ENCODE measurements around the gene ANKRD16. TPM values are rescaled to one million over a fixed set of nuclear protein-coding genes. Genes with fewer than 3 reads are reported as not detected.

ANKRD16 gene
- total RNA-seq, 2 donors from 2014 or later = 9.9 to 13.0 TPM

DNA sequence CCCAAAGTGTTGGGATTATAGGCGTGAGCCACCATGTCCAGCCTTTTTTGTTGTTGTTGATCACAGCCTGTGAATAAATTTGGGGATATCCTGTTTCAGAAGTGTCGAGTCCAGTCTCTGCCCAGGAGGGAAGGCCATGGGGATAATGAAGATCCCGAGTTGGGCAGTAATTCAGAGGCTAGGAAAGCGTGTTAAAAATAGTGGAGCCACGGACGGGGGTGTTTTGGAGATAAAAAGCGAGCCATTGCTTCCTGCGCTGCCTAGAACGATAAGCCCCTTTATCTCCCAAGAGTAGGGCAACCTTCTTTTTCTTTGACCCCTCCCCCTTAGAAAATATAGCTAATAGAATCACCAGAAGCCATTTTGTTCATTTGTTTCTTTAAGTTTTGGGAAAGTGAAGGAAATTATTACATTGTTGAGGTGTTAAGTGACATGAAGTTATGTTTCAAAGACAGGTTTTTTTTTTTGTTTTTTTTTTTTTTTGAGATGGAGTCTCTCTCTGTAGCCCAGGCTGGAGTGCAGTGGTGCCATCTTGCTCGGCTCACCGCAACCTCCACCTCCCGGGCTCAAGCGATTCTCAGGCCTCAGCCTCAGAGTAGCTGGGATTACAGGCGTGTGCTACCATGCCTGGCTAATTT lies 44.3 kb upstream of the ANKRD16 start:
- Histone ChIP-seq H3K36me3 (replicated peaks in 1 of 2; ENCODE audit: insufficient read depth in 1 of 2, low read depth in 2 of 2) (peaks cover 0 to 17% of the 10 kb centered on the region in 2 donors), H3K9me3 (no peaks in the 10 kb centered on the region), H3K27ac (no peak overlapping the region), H3K4me1 (no peaks in the 10 kb centered on the region), H3K27me3 (no peaks in the 10 kb centered on the region), H3K4me3 (no peak overlapping the region)
- no peak for TF ChIP-seq POLR2A (IDR thresholded peaks at IDR 0.05)
- TF ChIP-seq, protein P1, sequence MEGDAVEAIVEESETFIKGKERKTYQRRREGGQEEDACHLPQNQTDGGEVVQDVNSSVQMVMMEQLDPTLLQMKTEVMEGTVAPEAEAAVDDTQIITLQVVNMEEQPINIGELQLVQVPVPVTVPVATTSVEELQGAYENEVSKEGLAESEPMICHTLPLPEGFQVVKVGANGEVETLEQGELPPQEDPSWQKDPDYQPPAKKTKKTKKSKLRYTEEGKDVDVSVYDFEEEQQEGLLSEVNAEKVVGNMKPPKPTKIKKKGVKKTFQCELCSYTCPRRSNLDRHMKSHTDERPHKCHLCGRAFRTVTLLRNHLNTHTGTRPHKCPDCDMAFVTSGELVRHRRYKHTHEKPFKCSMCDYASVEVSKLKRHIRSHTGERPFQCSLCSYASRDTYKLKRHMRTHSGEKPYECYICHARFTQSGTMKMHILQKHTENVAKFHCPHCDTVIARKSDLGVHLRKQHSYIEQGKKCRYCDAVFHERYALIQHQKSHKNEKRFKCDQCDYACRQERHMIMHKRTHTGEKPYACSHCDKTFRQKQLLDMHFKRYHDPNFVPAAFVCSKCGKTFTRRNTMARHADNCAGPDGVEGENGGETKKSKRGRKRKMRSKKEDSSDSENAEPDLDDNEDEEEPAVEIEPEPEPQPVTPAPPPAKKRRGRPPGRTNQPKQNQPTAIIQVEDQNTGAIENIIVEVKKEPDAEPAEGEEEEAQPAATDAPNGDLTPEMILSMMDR (IDR thresholded peaks at IDR 0.05) = no peak
- intact Hi-C loops (cut with DNase I) = no loop called here
- 96 to 97% methylated on average over 14 of the region's 14 CpGs for WGBS, 2 donors
- ATAC-seq = no peak
- DNase-seq = no peak

DNA sequence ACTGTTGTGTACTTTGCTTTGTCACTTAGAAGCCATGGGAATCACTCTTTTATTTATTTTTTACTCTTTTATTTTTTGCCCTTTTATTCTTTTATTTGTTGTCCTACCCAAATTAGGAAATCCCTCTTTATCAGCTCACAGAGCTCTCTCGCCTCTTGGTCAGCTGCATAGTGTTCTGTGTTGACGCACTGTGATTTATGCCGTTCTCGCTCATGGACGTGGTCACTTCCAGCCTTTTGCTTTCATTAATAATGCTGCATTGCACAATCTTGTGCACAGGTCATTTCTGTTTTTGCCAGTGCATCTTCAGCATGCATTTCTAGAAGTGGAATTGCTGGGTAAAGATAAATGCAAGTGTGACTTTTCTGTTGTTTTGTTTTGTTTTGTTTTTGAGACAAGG lies 42.7 kb upstream of the ANKRD16 start:
- Histone ChIP-seq H3K36me3 (replicated peaks in 1 of 2; ENCODE audit: insufficient read depth in 1 of 2, low read depth in 2 of 2) (peaks cover 0 to 22% of the 10 kb centered on the region in 2 donors), H3K27me3 (no peaks in the 10 kb centered on the region), H3K4me3 (no peak overlapping the region), H3K27ac (no peak overlapping the region), H3K4me1 (no peaks in the 10 kb centered on the region), H3K9me3 (no peaks in the 10 kb centered on the region)
- TF ChIP-seq, protein P1 (IDR thresholded peaks at IDR 0.05) = no peak
- no peak for TF ChIP-seq POLR2A (IDR thresholded peaks at IDR 0.05)
- intact Hi-C loops (cut with DNase I) = no loop called here
- 84 to 85% methylated on average over 5 of the region's 5 CpGs for WGBS, 2 donors
- ATAC-seq (no peak), DNase-seq (peak in 1 of 4 donors; percentile 39)

DNA sequence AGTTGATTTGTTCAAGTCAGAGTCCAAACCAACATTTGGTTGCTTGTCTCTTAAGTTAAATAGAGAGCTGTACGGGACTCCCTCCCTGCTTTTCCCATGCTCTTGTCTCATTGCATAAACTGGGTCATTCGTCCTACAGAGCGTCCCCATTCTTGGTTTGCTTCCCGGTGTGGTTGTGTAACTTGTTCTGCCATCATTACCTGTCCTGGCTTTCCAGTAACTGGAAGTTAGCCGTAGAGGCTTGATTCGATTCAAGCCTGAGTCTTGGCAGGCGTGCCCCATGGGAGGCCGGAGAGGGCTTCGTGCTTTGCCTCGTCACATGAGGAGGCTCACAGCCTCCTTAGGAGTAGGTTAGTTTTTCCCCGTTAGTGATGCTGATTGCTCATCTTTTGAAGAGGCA lies 40.6 kb upstream of the ANKRD16 start:
- Histone ChIP-seq H3K9me3 (no peaks in the 10 kb centered on the region), H3K4me1 (no peaks in the 10 kb centered on the region), H3K36me3 (replicated peaks in 1 of 2; ENCODE audit: insufficient read depth in 1 of 2, low read depth in 2 of 2) (peaks cover 0 to 24% of the 10 kb centered on the region in 2 donors), H3K4me3 (no peak overlapping the region), H3K27me3 (no peaks in the 10 kb centered on the region), H3K27ac (no peak overlapping the region)
- intact Hi-C loops (cut with DNase I) = no loop called here
- no peak for DNase-seq
- ATAC-seq = no peak
- WGBS, 2 donors = 79 to 90% methylated on average over 11 of the region's 11 CpGs
- TF ChIP-seq, protein P1 (IDR thresholded peaks at IDR 0.05) = no peak
- no peak for TF ChIP-seq POLR2A (IDR thresholded peaks at IDR 0.05)

DNA sequence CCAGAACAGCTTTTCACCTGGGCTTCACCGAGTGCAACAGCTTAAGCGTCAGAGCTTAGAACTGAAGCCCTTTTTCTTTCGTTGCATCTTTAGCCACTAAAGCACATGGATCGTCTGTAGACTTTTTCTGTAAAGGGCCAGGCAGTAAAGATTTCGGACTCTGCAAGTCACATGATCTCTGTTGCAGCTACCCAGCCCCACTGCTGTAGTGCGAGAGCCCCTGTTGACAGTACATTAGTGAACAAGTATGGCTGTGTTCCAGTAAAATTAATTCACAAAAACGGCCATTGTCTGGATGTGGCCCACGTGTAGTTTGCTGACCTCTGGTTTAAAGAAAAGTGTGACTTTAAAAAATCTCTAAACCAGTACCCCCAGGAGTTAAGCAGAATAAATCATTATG lies 39.7 kb upstream of the ANKRD16 start:
- Histone ChIP-seq H3K4me1 (no peaks in the 10 kb centered on the region), H3K36me3 (replicated peaks in 1 of 2; ENCODE audit: insufficient read depth in 1 of 2, low read depth in 2 of 2) (peaks cover 0 to 30% of the 10 kb centered on the region in 2 donors), H3K27me3 (no peaks in the 10 kb centered on the region), H3K27ac (no peak overlapping the region), H3K9me3 (no peaks in the 10 kb centered on the region), H3K4me3 (no peak overlapping the region)
- intact Hi-C loops (cut with DNase I) = no loop called here
- TF ChIP-seq, protein P1 (IDR thresholded peaks at IDR 0.05) = no peak
- no peak for TF ChIP-seq POLR2A (IDR thresholded peaks at IDR 0.05)
- DNase-seq = no peak
- no peak for ATAC-seq
- 70 to 78% methylated on average over 8 of the region's 8 CpGs for WGBS, 2 donors

DNA sequence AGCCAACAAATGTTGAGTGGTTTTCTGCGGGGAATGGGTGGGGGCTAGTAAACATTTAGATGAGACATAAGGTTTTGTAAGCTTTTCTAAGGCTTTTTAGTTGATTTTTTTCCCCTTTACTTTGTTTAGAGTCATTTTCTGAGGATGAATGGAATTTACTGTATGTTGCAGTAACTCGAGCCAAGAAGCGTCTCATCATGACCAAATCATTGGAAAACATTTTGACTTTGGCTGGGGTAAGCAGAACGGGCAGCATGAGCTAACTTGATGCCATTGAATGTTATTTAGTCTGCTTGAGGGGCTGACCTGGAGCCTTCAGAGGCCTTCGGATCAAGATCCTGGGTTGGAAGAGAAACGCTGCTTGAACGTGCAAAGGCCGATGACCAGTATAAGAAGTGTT lies 37.6 kb upstream of the ANKRD16 start:
- intact Hi-C loops (cut with DNase I) = no loop called here
- no peak overlapping the region for H3K27ac ChIP-seq
- H3K9me3 ChIP-seq = no peaks in the 10 kb centered on the region
- peaks cover 0 to 40% of the 10 kb centered on the region in 2 donors for H3K36me3 ChIP-seq (replicated peaks in 1 of 2; ENCODE audit: insufficient read depth in 1 of 2, low read depth in 2 of 2)
- TF ChIP-seq POLR2A (IDR thresholded peaks at IDR 0.05) = no peak
- TF ChIP-seq, protein P1 (IDR thresholded peaks at IDR 0.05) = no peak
- H3K27me3 ChIP-seq = no peaks in the 10 kb centered on the region
- DNase-seq (no peak), ATAC-seq (no peak)
- no peak overlapping the region for H3K4me3 ChIP-seq
- 93% methylated on average over 8 of the region's 8 CpGs for WGBS, 2 donors
- no peaks in the 10 kb centered on the region for H3K4me1 ChIP-seq

All from body of pancreas (tissue), 4 donors.